SK-N-SH treated with all-trans-retinoic acid at 6 μM for 48 hours (cell line): ENCODE measurements around the gene DPP9.
A peak's percentile ranks its signal among the peaks of the same experiment; 100 is the strongest.

Experiments used
- ATAC-seq: fragments of 200-7000 bp; cut with Tn5 transposase; 3 replicates; pipeline ENCODE4 v1.9.1; 2020; ENCODE audit warnings: mild to moderate bottlenecking, moderate library complexity
- BACH2 ChIP-seq: fragments of 250-450 bp; sonication (Bioruptor Pico); IDR thresholded peaks from 2 replicates; pipeline ENCODE4 v1.9.0; 2021; ENCODE audit warnings: mild to moderate bottlenecking, borderline replicate concordance
- CREB5 ChIP-seq: fragments of 250-450 bp; sonication (Bioruptor Pico); IDR thresholded peaks from 2 replicates; pipeline ENCODE4 v1.5.1; 2020; ENCODE audit warnings: low read depth, mild to moderate bottlenecking, moderate library complexity
- CSDC2 ChIP-seq: fragments of 250-450 bp; sonication (Bioruptor Pico); IDR thresholded peaks from 2 replicates; pipeline ENCODE4 v1.5.0; 2020; ENCODE audit warnings: mild to moderate bottlenecking, moderate library complexity
- ESRRG ChIP-seq: fragments of 250-450 bp; sonication (Bioruptor Pico); IDR thresholded peaks from 2 replicates; pipeline ENCODE4 v1.6.1; 2021; ENCODE audit warnings: mild to moderate bottlenecking
- GLIS3 ChIP-seq: fragments of 250-450 bp; sonication (Bioruptor Pico); IDR thresholded peaks from 2 replicates; pipeline ENCODE4 v1.5.0; 2020; ENCODE audit warnings: mild to moderate bottlenecking, moderate library complexity
- ISL1 ChIP-seq: fragments of 250-450 bp; sonication (Bioruptor Pico); IDR thresholded peaks from 2 replicates; pipeline ENCODE4 v2.1.2; 2022; ENCODE audit warnings: mild to moderate bottlenecking, moderate library complexity
- OSR1 ChIP-seq: fragments of 250-450 bp; sonication (Bioruptor Pico); IDR thresholded peaks from 2 replicates; pipeline ENCODE4 v1.8.0; 2022; ENCODE audit warnings: moderate library complexity, mild to moderate bottlenecking, inconsistent platforms
- POU6F1 ChIP-seq: fragments of 250-450 bp; sonication (Bioruptor Pico); IDR thresholded peaks from 2 replicates; pipeline ENCODE4 v1.8.0; 2021; ENCODE audit warnings: low read depth, mild to moderate bottlenecking, moderate library complexity, borderline replicate concordance
- PPARA ChIP-seq: fragments of 250-450 bp; sonication (Bioruptor Pico); IDR thresholded peaks from 2 replicates; pipeline ENCODE4 v1.5.0; 2020; ENCODE audit warnings: mild to moderate bottlenecking, borderline replicate concordance
- RARB ChIP-seq: fragments of 250-450 bp; sonication (Bioruptor Pico); IDR thresholded peaks from 2 replicates; pipeline ENCODE4 v1.8.0; 2021; ENCODE audit warnings: mild to moderate bottlenecking, moderate library complexity
- SNAI2 ChIP-seq: fragments of 250-450 bp; sonication (Bioruptor Pico); IDR thresholded peaks from 2 replicates; pipeline ENCODE4 v1.5.0; 2020; ENCODE audit warnings: mild to moderate bottlenecking, moderate library complexity
- TCF4 ChIP-seq: fragments of 250-450 bp; sonication (Bioruptor Pico); IDR thresholded peaks from 2 replicates; pipeline ENCODE4 v1.8.0; 2021; ENCODE audit warnings: mild to moderate bottlenecking, moderate library complexity, borderline replicate concordance
- TOX ChIP-seq: fragments of 250-450 bp; sonication (Bioruptor Pico); IDR thresholded peaks from 2 replicates; pipeline ENCODE4 v1.8.0; 2021; ENCODE audit warnings: mild to moderate bottlenecking, moderate library complexity, borderline replicate concordance
- TSHZ2 ChIP-seq: fragments of 250-450 bp; sonication (Bioruptor Pico); IDR thresholded peaks from 2 replicates; pipeline ENCODE4 v1.5.0; 2020; ENCODE audit warnings: mild to moderate bottlenecking, moderate library complexity
- ZC3H10 ChIP-seq: fragments of 250-450 bp; sonication (Bioruptor Pico); IDR thresholded peaks from 2 replicates; pipeline ENCODE4 v1.5.1; 2021; ENCODE audit warnings: mild to moderate bottlenecking, moderate library complexity
- ZFP3 ChIP-seq: fragments of 250-450 bp; sonication (Bioruptor Pico); IDR thresholded peaks from 2 replicates; pipeline ENCODE4 v1.5.0; 2020; ENCODE audit warnings: mild to moderate bottlenecking, moderate library complexity
- ZFP30 ChIP-seq: fragments of 450-650 bp; formaldehyde crosslinking; IDR thresholded peaks from 2 replicates; pipeline ENCODE4 v1.5.0; 2022; ENCODE audit warnings: mild to moderate bottlenecking, moderate library complexity
- ZNF565 ChIP-seq: fragments of 450-650 bp; formaldehyde crosslinking; conservative IDR thresholded peaks from 2 replicates; pipeline ENCODE4 v1.5.0; 2020; ENCODE audit warnings: low read depth, mild to moderate bottlenecking, moderate library complexity
- ZNF70 ChIP-seq: fragments of 450-650 bp; formaldehyde crosslinking; IDR thresholded peaks from 2 replicates; pipeline ENCODE4 v1.5.0; 2020; ENCODE audit warnings: mild to moderate bottlenecking, moderate library complexity
- ZNF8 ChIP-seq: fragments of 450-650 bp; formaldehyde crosslinking; IDR thresholded peaks from 2 replicates; pipeline ENCODE4 v1.5.0; 2020; ENCODE audit warnings: mild to moderate bottlenecking, moderate library complexity

The DPP9 gene

GRCh38 chr19:4723595-4724514 lies at the start of gene DPP9:
TSS of gene DPP9 (minus strand) at chr19:4723842. CDS start at chr19:4719906, 3,936 bp downstream.
- ATAC-seq: peak; percentile 94
- peak; percentile 74; the same call in 1 of the 2 replicates for TF ChIP-seq POU6F1 (CRISPR knock-in tag)
- TF ChIP-seq ZFP3 (CRISPR knock-in tag): 0 out of 2 replicates have a peak, but pooled peaks have one; percentile 52
- no peak for TF ChIP-seq TCF4 (CRISPR knock-in tag)
- no peak for TF ChIP-seq ZNF565

GRCh38 chr19:4773047-4773640 lies 49.5 kb upstream of the DPP9 start:
- no peak for ATAC-seq
- TF ChIP-seq ZFP3 (CRISPR knock-in tag): no peak
- no peak for TF ChIP-seq BACH2
- no peak for TF ChIP-seq CSDC2 (CRISPR knock-in tag)
- TF ChIP-seq ESRRG: no peak
- TF ChIP-seq TSHZ2 (CRISPR knock-in tag): no peak
- TF ChIP-seq CREB5 (CRISPR knock-in tag): no peak
- no peak for TF ChIP-seq RARB
- no peak for TF ChIP-seq ZFP30
- TF ChIP-seq OSR1: no peak
- TF ChIP-seq SNAI2 (CRISPR knock-in tag): no peak

GRCh38 chr19:4772566-4772965 lies 48.9 kb upstream of the DPP9 start:
- TF ChIP-seq ESRRG (no peak), RARB (no peak), PPARA (CRISPR knock-in tag) (no peak), GLIS3 (CRISPR knock-in tag) (no peak), ZNF565 (no peak), ZC3H10 (CRISPR knock-in tag) (no peak), SNAI2 (CRISPR knock-in tag) (no peak), ISL1 (CRISPR knock-in tag) (no peak), ZNF8 (no peak), ZNF70 (CRISPR knock-in tag) (no peak), TSHZ2 (CRISPR knock-in tag) (no peak), CREB5 (CRISPR knock-in tag) (no peak), TOX (CRISPR knock-in tag) (no peak), CSDC2 (CRISPR knock-in tag) (no peak)
- ATAC-seq: no peak
